T-helper 2 cell (primary cell): ENCODE results near the gene EMILIN2.

ENCODE experiments used
- DNase-seq, 5 experiments: peaks; one replicate each; pipeline versions ENCODE4 v3.0.0 to v3.0.0-alpha.2; 2012 to 2022

EMILIN2 gene

GRCh38 chr18:2959341-2959740 is 112.5 kb downstream of the EMILIN2 start:
- no peak for DNase-seq

DNA sequence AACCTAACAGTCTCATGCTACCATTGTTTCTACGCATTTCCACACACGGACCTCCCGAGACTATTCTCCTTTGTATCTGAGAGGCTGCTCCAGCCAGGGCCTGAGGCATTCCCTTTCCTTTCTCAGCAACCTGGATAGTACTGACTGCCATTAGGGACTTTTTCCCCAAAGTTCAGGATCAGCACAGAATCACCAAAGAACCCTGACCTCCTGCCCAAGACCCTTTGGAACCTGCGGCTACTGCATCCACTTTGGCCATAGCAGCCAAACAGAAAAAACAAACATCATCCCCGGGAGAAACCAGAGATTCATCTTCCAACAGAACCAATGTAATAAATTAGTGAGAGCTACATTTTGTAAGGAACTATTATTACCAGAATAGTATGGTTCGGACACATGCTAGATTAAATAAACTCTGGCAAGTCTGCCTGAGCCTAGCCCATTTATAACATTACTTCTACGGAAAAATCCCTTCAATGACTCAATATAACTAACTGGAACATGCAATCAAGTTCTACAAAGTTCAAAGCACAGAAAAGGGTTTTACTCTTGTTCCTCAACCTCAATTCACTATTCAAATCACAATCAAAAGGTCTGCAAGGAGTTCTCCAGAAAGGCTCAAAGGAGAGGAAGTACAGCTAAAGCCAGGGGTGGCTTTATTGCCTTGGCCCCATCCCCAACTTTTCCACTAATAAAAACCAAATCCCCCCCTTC is 114.3 kb downstream of the EMILIN2 start:
- DNase-seq = no peak

- peak in 1 of 5 experiments; percentile 70 for DNase-seq
Measured at GRCh38 chr18:2961821-2962220, 115.0 kb downstream of the EMILIN2 start.

GRCh38 chr18:2963048-2963447 is 116.2 kb downstream of the EMILIN2 start:
- DNase-seq = peak in 3 of 5 experiments; percentile 44 to 87 (median 71)

- peak in 1 of 5 experiments; percentile 59 for DNase-seq
Measured at GRCh38 chr18:2964361-2965010, 117.7 kb downstream of the EMILIN2 start.
